Measurements from ENCODE around the gene ANKRD53. TPM values are rescaled to one million over a fixed set of nuclear protein-coding genes. Genes with fewer than 3 reads are reported as not detected.

The ANKRD53 gene
- total and polyA plus RNA-seq, 2 donors (not counting 1 experiment from before 2014, with no cell fraction given), result 0.84 TPM

GRCh38 chr2:70939001-70939838, 39.2 kb upstream of the ANKRD53 start:
- H3K4me3 Mint-ChIP-seq, result no peak overlapping the region
- DNase-seq, result no peak
- no peaks in the 10 kb centered on the region for H3K9me3 ChIP-seq (ENCODE audit: control extremely low read depth in 1 of 3, control insufficient read depth in 2 of 3, insufficient read depth in 1 of 3, low read length in 2 of 3)
- no peaks in the 10 kb centered on the region for H3K9me3 Mint-ChIP-seq (ENCODE audit: insufficient read depth)
- no peak overlapping the region for H3K4me2 ChIP-seq (replicated peaks; ENCODE audit: low read depth, low read length, poor library complexity, severe bottlenecking)
- POLR2A ChIA-PET, result no interaction called here
- H3K79me2 ChIP-seq (ENCODE audit: control insufficient read depth, insufficient read depth, low read length), result no peaks in the 10 kb centered on the region
- no peaks in the 10 kb centered on the region for H4K20me1 ChIP-seq (ENCODE audit: control insufficient read depth, insufficient read depth, low read length, poor library complexity, severe bottlenecking)
- peaks cover 25% of the 10 kb centered on the region for H3K27me3 Mint-ChIP-seq
- H3K36me3 ChIP-seq (replicated peaks in 1 of 2; ENCODE audit: control extremely low read depth in 1 of 2, control insufficient read depth in 1 of 2, extremely low read depth in 1 of 2, insufficient read depth in 2 of 2, low read length in 1 of 2), result no peaks in the 10 kb centered on the region
- intact Hi-C loops (cut with micrococcal nuclease), result no loop called here
- ATAC-seq (ENCODE audit: low read depth), result no peak
- CTCF ChIA-PET, result interaction anchor here (0.9 to 1.1 kb wide), 2 partner anchors 9 kb away, joined by 5 to 6 read pairs; no protein-coding TSS in a partner anchor
- H3K4me3 ChIP-seq (ENCODE audit: control extremely low read depth in 1 of 5, extremely low read depth in 1 of 5, insufficient read depth in 1 of 5, low read depth in 2 of 5, low read length in 4 of 5), result no peak overlapping the region
- H3K4me1 ChIP-seq (ENCODE audit: control insufficient read depth in 2 of 2, insufficient read depth in 2 of 2, low read length in 2 of 2), result no peaks in the 10 kb centered on the region
- 57% methylated on average over 29 of the region's 30 CpGs for WGBS (ENCODE audit: insufficient coverage)
- H3K27me3 ChIP-seq (replicated peaks in 1 of 4; ENCODE audit: control extremely low read depth in 1 of 4, control insufficient read depth in 3 of 4, insufficient read depth in 4 of 4, low read length in 3 of 4), result peaks cover 0 to 6% (median 0%) of the 10 kb centered on the region in 4 experiments
- H3K9ac ChIP-seq (ENCODE audit: low read length), result no peak overlapping the region
- TF ChIP-seq EZH2 (IDR thresholded peaks at IDR 0.05; ENCODE audit: borderline replicate concordance, insufficient read depth, low read depth, low read length, poor library complexity, severe bottlenecking) (no peak), CTCF (IDR thresholded peaks at IDR 0.05) (no peak)
- H3K27ac Mint-ChIP-seq, result no peak overlapping the region
- no peaks in the 10 kb centered on the region for H3K4me1 Mint-ChIP-seq
- no peak overlapping the region for H2AFZ ChIP-seq (ENCODE audit: insufficient read depth, low read depth, low read length, poor library complexity, severe bottlenecking)
- H3K27ac ChIP-seq (ENCODE audit: low read length in 2 of 2), result no peak overlapping the region
